ENCODE results near the gene LPAR1. TPM values are rescaled to one million over a fixed set of nuclear protein-coding genes. Genes with fewer than 3 reads are reported as not detected.

The LPAR1 gene
- total RNA-seq, 1 donor from 2014 or later: 36.0 TPM

Small RNAs within 50 kb of the gene (small RNA-seq; reads per million reads assigned to genes)
- gene RF00019: not detected
- not detected for gene RNU6-432P
